Activated CD4-positive, alpha-beta T cell treated with anti-CD3 and anti-CD28 coated beads for 36 hours (primary cell): Measurements from ENCODE around the gene TADA1. TPM values are rescaled to one million over a fixed set of nuclear protein-coding genes. Genes with fewer than 3 reads are reported as not detected.

Source experiments
- ATAC-seq: fragments of 200-7000 bp; cut with Tn5 transposase; one replicate; pipeline ENCODE4 v1.10.0; 2021; ENCODE audit warnings: mild to moderate bottlenecking, moderate library complexity
- CTCF ChIA-PET: fragments of 350-600 bp; sonication (Branson Sonifier 250); formaldehyde crosslinking; loops from one replicate; lab custom pipeline; 2021; ENCODE audit warnings: antibody characterized with exemption; lab: Charles Lee
- POLR2A ChIA-PET: fragments of 350-600 bp; sonication (Branson Sonifier 250); formaldehyde crosslinking; loops from one replicate; lab custom pipeline; 2021; ENCODE audit warnings: antibody characterized with exemption, inconsistent platforms; lab: Charles Lee
- DNase-seq: peaks from one replicate; pipeline ENCODE4 v3.0.0-alpha.2; 2020
- H3K27ac Mint-ChIP-seq: one replicate; pipeline ENCODE4 v1.8.0; 2021; ENCODE audit warnings: mixed read lengths
- H3K27me3 Mint-ChIP-seq: one replicate; pipeline ENCODE4 v1.8.0; 2021; ENCODE audit warnings: mixed read lengths
- H3K36me3 Mint-ChIP-seq: one replicate; pipeline ENCODE4 v1.8.0; 2021; ENCODE audit warnings: low read depth, mixed read lengths
- H3K4me1 Mint-ChIP-seq: one replicate; pipeline ENCODE4 v1.8.0; 2021; ENCODE audit warnings: mixed read lengths
- H3K4me3 Mint-ChIP-seq: one replicate; pipeline ENCODE4 v1.8.0; 2021; ENCODE audit warnings: mild to moderate bottlenecking, moderate library complexity, mixed read lengths
- H3K9me3 Mint-ChIP-seq: one replicate; pipeline ENCODE4 v1.8.0; 2021; ENCODE audit warnings: low read depth, mixed read lengths
- intact Hi-C, 2 experiments: fragments of 100-400 bp; cut with DNase I in 1 of 2; cut with micrococcal nuclease in 1 of 2; formaldehyde crosslinking; loops; one replicate each; pipeline versions ENCODE4 v1.14.2 to v1.15.1; 2022 to 2024; cut with DNase I, micrococcal nuclease
- total RNA-seq, 2 experiments: library from RNA; stranded (reverse); gene quantifications; one replicate each; pipeline ENCODE4 v1.2.3, GENCODE V29; 2021

Gene TADA1
- total RNA-seq, 2 experiments from 2014 or later: 16.0 to 19.5 TPM

GRCh38 chr1:166910396-166910994, 34.4 kb upstream of the TADA1 start:
- ChIA-PET POLR2A (interaction anchor here (0.6 to 1.0 kb wide), 3 partner anchors 147 to 464 kb away, joined by 3 to 4 read pairs (median 3); no protein-coding TSS in a partner anchor), CTCF (interaction anchor here (0.5 to 20.0 kb wide), 50 partner anchors 9 to 1509 kb away, joined by 3 to 541 read pairs (median 4); partner anchors contain the start of genes GPA33, ILDR2, POU2F1 and TADA1)
- Mint-ChIP-seq H3K36me3 (no peaks in the 10 kb centered on the region), H3K4me1 (peaks cover 13% of the 10 kb centered on the region), H3K27me3 (no peaks in the 10 kb centered on the region), H3K4me3 (no peak overlapping the region), H3K9me3 (peaks cover 3% of the 10 kb centered on the region), H3K27ac (no peak overlapping the region)
- intact Hi-C loops: loop anchor here (1.0 to 10.0 kb wide), 9 partner anchors 26 to 644 kb away; partner anchors contain the start of genes CREG1 (in 2 of the 2) and TADA1 (in 1 of the 2)
- peak; percentile 96 for ATAC-seq
- peak; percentile 87 for DNase-seq

DNA sequence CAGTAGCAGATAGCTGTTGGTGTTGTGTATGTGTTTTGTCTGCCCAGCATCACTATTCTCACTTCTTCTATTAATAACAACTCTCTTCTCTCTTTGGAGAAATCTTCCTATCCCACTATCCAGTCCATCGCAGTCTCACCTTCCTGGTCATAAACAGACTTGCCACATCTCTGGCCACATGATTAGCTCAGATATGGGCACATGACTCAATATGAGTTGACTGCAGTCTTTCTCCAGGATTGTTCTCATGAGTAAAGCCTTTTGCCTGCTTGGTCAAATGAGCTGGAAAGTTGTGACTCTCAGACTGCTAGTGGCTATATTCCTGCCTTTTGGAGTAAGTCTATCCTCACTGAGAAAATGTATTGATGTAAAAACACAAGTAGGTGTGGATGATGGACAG, 32.9 kb upstream of the TADA1 start:
- intact Hi-C loops: no loop called here
- no peak for ATAC-seq
- peaks cover 3% of the 10 kb centered on the region for H3K9me3 Mint-ChIP-seq
- no peaks in the 10 kb centered on the region for H3K36me3 Mint-ChIP-seq
- H3K27ac Mint-ChIP-seq: no peak overlapping the region
- no peak for DNase-seq
- ChIA-PET POLR2A (no interaction called here), CTCF (interaction anchor here (0.9 to 20.0 kb wide), 17 partner anchors 9 to 435 kb away, joined by 3 to 541 read pairs (median 8); partner anchors contain the start of genes ILDR2, POU2F1 and TADA1)
- no peaks in the 10 kb centered on the region for H3K27me3 Mint-ChIP-seq
- H3K4me1 Mint-ChIP-seq: peaks cover 13% of the 10 kb centered on the region
- H3K4me3 Mint-ChIP-seq: no peak overlapping the region

GRCh38 chr1:166907763-166908162, 31.7 kb upstream of the TADA1 start:
- ATAC-seq (no peak), DNase-seq (no peak)
- POLR2A ChIA-PET: no interaction called here
- intact Hi-C loops: no loop called here
- H3K27ac Mint-ChIP-seq: no peak overlapping the region
- peaks cover 13% of the 10 kb centered on the region for H3K4me1 Mint-ChIP-seq
- H3K27me3 Mint-ChIP-seq: no peaks in the 10 kb centered on the region
- peaks cover 3% of the 10 kb centered on the region for H3K9me3 Mint-ChIP-seq
- no peak overlapping the region for H3K4me3 Mint-ChIP-seq
- CTCF ChIA-PET: interaction anchor here (1.2 to 20.0 kb wide), 3 partner anchors 8 to 154 kb away, joined by 5 to 541 read pairs (median 37); partner anchors contain the start of gene TADA1
- H3K36me3 Mint-ChIP-seq: no peaks in the 10 kb centered on the region

DNA sequence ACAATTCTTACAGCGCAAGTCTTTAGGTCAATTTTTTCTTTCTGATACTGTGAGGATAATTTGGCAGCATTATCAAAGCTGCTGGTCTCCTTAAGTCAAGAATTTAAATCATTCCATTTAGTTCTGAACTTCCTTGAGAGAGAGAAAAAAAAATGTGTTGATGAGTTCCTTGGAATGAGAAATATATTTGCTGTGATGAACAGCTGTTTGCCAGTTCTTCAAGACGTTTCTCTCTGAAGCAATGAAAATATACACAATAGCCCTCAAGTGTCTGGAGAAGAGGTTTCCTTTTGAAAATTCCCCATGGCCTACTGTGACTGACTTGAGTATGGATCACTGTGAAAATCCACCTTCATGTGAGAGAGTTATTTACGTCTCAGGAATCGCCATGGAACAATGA, 31.0 kb upstream of the TADA1 start:
- Mint-ChIP-seq H3K27me3 (no peaks in the 10 kb centered on the region), H3K4me1 (peaks cover 15% of the 10 kb centered on the region), H3K4me3 (no peak overlapping the region), H3K9me3 (peaks cover 3% of the 10 kb centered on the region), H3K27ac (no peak overlapping the region), H3K36me3 (no peaks in the 10 kb centered on the region)
- intact Hi-C loops: no loop called here
- no peak for ATAC-seq
- ChIA-PET CTCF (interaction anchor here (1.1 to 20.0 kb wide), 2 partner anchors 127 to 155 kb away, joined by 3 to 541 read pairs; no protein-coding TSS in a partner anchor), POLR2A (interaction anchor here (1.4 kb wide), 1 partner anchor 31 kb away, joined by 4 read pairs; the partner anchor contains the start of gene TADA1)
- DNase-seq: no peak

DNA sequence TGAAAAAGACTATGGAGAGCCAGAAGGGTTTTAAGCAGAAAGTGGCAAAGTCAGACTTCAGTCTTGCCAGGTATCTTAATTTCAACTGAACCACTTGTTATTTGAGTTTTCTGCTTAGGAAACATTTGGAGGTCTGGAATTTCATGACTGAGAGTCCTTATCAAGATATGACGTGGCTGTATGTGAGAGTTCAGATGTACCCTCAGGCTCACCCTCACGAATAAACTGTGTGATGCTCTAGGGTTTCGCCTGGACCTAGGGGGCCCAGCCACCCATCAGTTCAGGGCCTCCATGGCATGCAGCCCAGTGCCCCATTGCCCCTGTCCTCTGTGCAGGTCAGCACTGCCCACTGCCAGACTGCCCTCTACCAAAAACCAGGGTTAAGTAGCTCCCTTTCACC, 30.6 kb upstream of the TADA1 start:
- intact Hi-C loops: no loop called here
- H3K27ac Mint-ChIP-seq: no peak overlapping the region

DNA sequence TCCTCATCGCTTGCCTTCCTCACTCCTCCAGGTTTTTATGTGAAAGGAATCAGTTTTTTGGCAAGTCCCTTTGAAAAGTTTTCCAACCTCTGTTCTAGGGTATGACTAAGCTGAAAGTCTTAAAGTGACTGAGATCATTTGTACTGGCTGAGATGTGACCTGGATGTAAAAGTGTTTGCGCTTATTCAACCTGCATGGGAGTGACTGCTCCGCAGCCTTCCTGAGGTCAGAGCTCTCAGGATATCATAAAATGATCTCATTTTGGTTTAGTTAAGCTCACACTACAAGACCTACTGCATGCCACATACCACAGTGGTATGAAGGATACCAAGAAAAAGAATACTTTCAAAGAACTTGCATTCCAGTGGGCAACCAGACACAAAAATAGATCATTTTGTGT, 29.8 kb upstream of the TADA1 start:
- Mint-ChIP-seq H3K4me3 (no peak overlapping the region), H3K9me3 (no peaks in the 10 kb centered on the region), H3K4me1 (peaks cover 11% of the 10 kb centered on the region), H3K27ac (no peak overlapping the region), H3K27me3 (no peaks in the 10 kb centered on the region), H3K36me3 (no peaks in the 10 kb centered on the region)
- POLR2A ChIA-PET: interaction anchor here (1.4 kb wide), 1 partner anchor 30 kb away, joined by 4 read pairs; the partner anchor contains the start of gene TADA1
- intact Hi-C loops: no loop called here
- DNase-seq (peak; percentile 24), ATAC-seq (peak; percentile 65)
- CTCF ChIA-PET: interaction anchor here (0.5 to 20.0 kb wide), 8 partner anchors 13 to 1619 kb away, joined by 3 to 541 read pairs (median 4); partner anchors contain the start of gene TADA1

More for the DNA sequence above, 30.6 kb upstream of the TADA1 start:
- no peak for ATAC-seq
- Mint-ChIP-seq H3K4me3 (no peak overlapping the region), H3K27me3 (no peaks in the 10 kb centered on the region), H3K36me3 (no peaks in the 10 kb centered on the region), H3K9me3 (peaks cover 3% of the 10 kb centered on the region), H3K4me1 (peaks cover 15% of the 10 kb centered on the region)
- ChIA-PET CTCF (interaction anchor here (1.1 to 20.0 kb wide), 3 partner anchors 23 to 155 kb away, joined by 3 to 541 read pairs (median 12); no protein-coding TSS in a partner anchor), POLR2A (interaction anchor here (1.4 kb wide), 1 partner anchor 31 kb away, joined by 4 read pairs; the partner anchor contains the start of gene TADA1)
- no peak for DNase-seq

DNA sequence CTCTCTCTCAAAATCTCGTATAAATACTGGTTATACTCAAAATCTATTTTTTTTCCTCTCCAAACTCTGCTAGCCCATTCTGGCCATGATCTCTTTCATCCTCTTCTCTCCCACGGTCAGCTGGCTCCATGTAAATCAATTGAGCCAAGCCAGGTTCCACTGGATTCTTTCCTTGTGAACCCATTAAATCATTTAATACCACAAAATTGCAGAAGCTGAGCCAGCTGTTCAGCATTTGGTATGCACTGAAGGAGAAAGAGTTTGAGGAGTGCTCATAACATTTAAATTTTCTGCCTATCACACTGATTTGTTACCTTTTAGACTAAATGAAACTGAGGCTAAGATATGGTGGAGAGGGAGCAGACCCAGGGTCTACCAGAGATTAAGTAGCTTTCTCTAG, 29.1 kb upstream of the TADA1 start:
- POLR2A ChIA-PET: no interaction called here
- intact Hi-C loops: no loop called here
- peaks cover 6% of the 10 kb centered on the region for H3K4me1 Mint-ChIP-seq

DNA sequence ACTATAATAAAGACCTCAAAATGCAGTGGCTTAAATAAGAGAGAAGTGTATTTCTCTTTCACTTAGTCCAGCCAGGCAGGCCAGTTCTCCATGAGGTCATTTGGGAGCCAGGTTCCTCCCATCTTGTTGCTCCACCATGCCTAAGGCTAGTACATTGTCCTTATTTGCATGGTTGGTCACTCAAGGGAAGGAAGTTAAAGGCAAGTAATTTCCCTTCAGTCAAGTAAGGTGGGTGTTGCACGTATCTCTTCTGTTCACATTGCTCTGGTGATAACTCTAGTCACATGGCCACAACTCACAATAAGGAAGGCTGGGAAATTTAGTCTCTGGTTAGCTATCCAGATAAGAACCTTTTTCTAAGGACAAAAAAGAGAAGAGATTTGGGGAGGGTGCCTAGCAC, 27.2 kb upstream of the TADA1 start:
- H3K4me3 Mint-ChIP-seq: no peak overlapping the region
- DNase-seq (no peak), ATAC-seq (no peak)
- POLR2A ChIA-PET: no interaction called here
- intact Hi-C loops: no loop called here
- no peak overlapping the region for H3K27ac Mint-ChIP-seq
- peaks cover 6% of the 10 kb centered on the region for H3K4me1 Mint-ChIP-seq
- CTCF ChIA-PET: interaction anchor here (1.2 to 20.0 kb wide), 2 partner anchors 19 to 159 kb away, joined by 4 to 541 read pairs; no protein-coding TSS in a partner anchor
- H3K9me3 Mint-ChIP-seq: peaks cover 2% of the 10 kb centered on the region
- peaks cover 2% of the 10 kb centered on the region for H3K27me3 Mint-ChIP-seq
- H3K36me3 Mint-ChIP-seq: no peaks in the 10 kb centered on the region

More for the DNA sequence above, 29.1 kb upstream of the TADA1 start:
- ATAC-seq (no peak), DNase-seq (no peak)
- no peak overlapping the region for H3K27ac Mint-ChIP-seq
- H3K4me3 Mint-ChIP-seq: no peak overlapping the region
- no peaks in the 10 kb centered on the region for H3K36me3 Mint-ChIP-seq
- no peaks in the 10 kb centered on the region for H3K27me3 Mint-ChIP-seq
- H3K9me3 Mint-ChIP-seq: no peaks in the 10 kb centered on the region
- CTCF ChIA-PET: interaction anchor here (1.1 to 20.0 kb wide), 5 partner anchors 14 to 157 kb away, joined by 4 to 541 read pairs (median 7); partner anchors contain the start of gene TADA1

DNA sequence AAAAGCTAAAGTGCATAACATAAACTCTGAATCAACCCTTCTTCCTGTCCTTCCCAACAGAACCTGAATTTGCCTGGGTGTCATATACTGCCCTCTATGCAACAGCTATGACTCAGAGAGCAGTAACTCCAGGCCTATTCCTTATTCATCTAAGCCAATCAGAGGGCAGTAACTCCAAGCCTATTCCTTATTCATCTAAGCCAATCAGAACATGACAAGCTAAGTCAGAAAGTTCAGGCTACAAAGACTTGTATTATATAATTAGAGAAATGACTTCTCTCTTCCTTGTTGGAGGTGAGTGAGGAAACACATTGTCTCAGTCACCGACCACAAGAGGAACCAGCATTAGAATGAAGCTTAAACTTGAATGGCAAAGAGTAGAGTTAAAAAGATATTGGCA, 26.2 kb upstream of the TADA1 start:
- intact Hi-C loops: no loop called here
- Mint-ChIP-seq H3K27me3 (peaks cover 2% of the 10 kb centered on the region), H3K27ac (no peak overlapping the region), H3K4me1 (peaks cover 6% of the 10 kb centered on the region), H3K9me3 (peaks cover 6% of the 10 kb centered on the region), H3K4me3 (no peak overlapping the region), H3K36me3 (no peaks in the 10 kb centered on the region)
- ChIA-PET POLR2A (no interaction called here), CTCF (interaction anchor here (1.7 to 20.0 kb wide), 3 partner anchors 7 to 160 kb away, joined by 4 to 541 read pairs (median 37); no protein-coding TSS in a partner anchor)
- ATAC-seq (peak; percentile 55), DNase-seq (no peak)

- ChIA-PET CTCF (interaction anchor here (0.9 to 20.0 kb wide), 5 partner anchors 9 to 204 kb away, joined by 3 to 541 read pairs (median 5); no protein-coding TSS in a partner anchor), POLR2A (no interaction called here)
- peaks cover 4% of the 10 kb centered on the region for H3K27me3 Mint-ChIP-seq
- peaks cover 3% of the 10 kb centered on the region for H3K4me1 Mint-ChIP-seq
- no peak for DNase-seq
- no peak for ATAC-seq
- H3K9me3 Mint-ChIP-seq: peaks cover 11% of the 10 kb centered on the region
- no peak overlapping the region for H3K4me3 Mint-ChIP-seq
- intact Hi-C loops: no loop called here
- no peaks in the 10 kb centered on the region for H3K36me3 Mint-ChIP-seq
- no peak overlapping the region for H3K27ac Mint-ChIP-seq
Observed at GRCh38 chr1:166900987-166901386, 24.9 kb upstream of the TADA1 start.

- intact Hi-C loops: no loop called here
- DNase-seq: no peak
- H3K27me3 Mint-ChIP-seq: peaks cover 11% of the 10 kb centered on the region
- peaks cover 12% of the 10 kb centered on the region for H3K9me3 Mint-ChIP-seq
- ChIA-PET POLR2A (interaction anchor here (0.6 kb wide), 1 partner anchor 29 kb away, joined by 3 read pairs; no protein-coding TSS in a partner anchor), CTCF (interaction anchor here (0.6 to 20.0 kb wide), 7 partner anchors 10 to 426 kb away, joined by 3 to 541 read pairs (median 3); no protein-coding TSS in a partner anchor)
- no peak for ATAC-seq
- H3K27ac Mint-ChIP-seq: no peak overlapping the region
- H3K4me1 Mint-ChIP-seq: peaks cover 2% of the 10 kb centered on the region
- no peaks in the 10 kb centered on the region for H3K36me3 Mint-ChIP-seq
- H3K4me3 Mint-ChIP-seq: no peak overlapping the region
Observed at GRCh38 chr1:166899769-166900168, 23.7 kb upstream of the TADA1 start.
